Mesodermal cell (in vitro differentiated cells): ENCODE data around the gene TES.

ENCODE experiments used
- H3K27ac ChIP-seq: 2 replicates; pipeline ENCODE4 v1.7.0; 2013; ENCODE audit warnings: mild to moderate bottlenecking, low read depth, low read length, moderate library complexity; ENCODE audit not compliant: severe bottlenecking
- H3K36me3 ChIP-seq: 2 replicates; pipeline ENCODE4 v1.7.1; 2013; ENCODE audit warnings: mild to moderate bottlenecking, low read length, moderate library complexity; ENCODE audit not compliant: control insufficient read depth, insufficient read depth
- H3K4me1 ChIP-seq: one replicate; pipeline ENCODE4 v1.7.1; 2013; ENCODE audit warnings: mild to moderate bottlenecking, low read length; ENCODE audit not compliant: insufficient read depth, control insufficient read depth, poor library complexity, severe bottlenecking
- H3K4me3 ChIP-seq: 2 replicates; pipeline ENCODE4 v1.7.0; 2013; ENCODE audit warnings: low read length, control low read depth, mild to moderate bottlenecking; ENCODE audit not compliant: insufficient read depth, poor library complexity, severe bottlenecking; ENCODE audit errors: extremely low read depth
- H3K9me3 ChIP-seq: 2 replicates; pipeline ENCODE4 v1.7.1; 2013; ENCODE audit warnings: mild to moderate bottlenecking, low read length, moderate library complexity; ENCODE audit not compliant: control insufficient read depth
- WGBS, 2 experiments: methylation state at CpG; one replicate each; pipeline ENCODE4 v1.1.5; 2013; ENCODE audit warnings: missing lambda C conversion rate in 2 of 2; ENCODE audit not compliant: insufficient coverage in 2 of 2; 5-methylcytosine and 5-hydroxymethylcytosine counted together

The TES gene

GRCh38 chr7:116219834-116220233 is 9.5 kb downstream of the TES start:
- whole genome bisulfite sequencing, 2 experiments = 100% methylated on average over 1 of the region's 4 CpGs; no CpG with 5 or more reads in 1 of the 2 experiments
- H3K4me3 ChIP-seq = no peak overlapping the region
- H3K4me1 ChIP-seq = peaks cover 32% of the 10 kb centered on the region
- H3K27ac ChIP-seq = no peak overlapping the region
- no peaks in the 10 kb centered on the region for H3K36me3 ChIP-seq
- H3K9me3 ChIP-seq = no peaks in the 10 kb centered on the region

DNA sequence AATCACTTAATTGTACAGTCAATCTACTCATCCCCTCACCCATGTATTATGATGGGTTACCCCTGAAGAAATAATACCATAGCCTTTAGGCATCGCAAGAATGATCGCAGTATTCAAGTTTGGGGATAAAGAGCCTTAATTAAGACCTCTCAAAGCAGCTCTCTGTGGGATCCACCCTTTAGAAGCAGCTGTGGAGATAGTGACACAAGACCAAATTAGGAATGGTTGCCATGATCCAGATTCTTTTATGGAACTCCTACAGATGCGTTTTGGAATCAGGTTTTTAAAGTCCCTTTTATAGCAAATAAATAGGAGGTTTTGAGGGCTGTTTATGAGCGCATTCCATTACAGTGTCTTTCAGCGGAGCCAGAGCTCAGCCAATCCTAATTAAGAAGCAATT is 12.2 kb downstream of the TES start:
- no peak overlapping the region for H3K27ac ChIP-seq
- H3K9me3 ChIP-seq = no peaks in the 10 kb centered on the region
- H3K36me3 ChIP-seq = no peaks in the 10 kb centered on the region
- H3K4me3 ChIP-seq = no peak overlapping the region
- WGBS, 2 experiments = 100% methylated on average over 1 to 2 of the region's 5 CpGs
- peaks cover 11% of the 10 kb centered on the region for H3K4me1 ChIP-seq

GRCh38 chr7:116223588-116223987 is 13.2 kb downstream of the TES start:
- Histone ChIP-seq H3K4me3 (no peak overlapping the region), H3K27ac (no peak overlapping the region), H3K36me3 (no peaks in the 10 kb centered on the region), H3K9me3 (no peaks in the 10 kb centered on the region), H3K4me1 (peaks cover 4% of the 10 kb centered on the region)
- no CpG with 5 or more reads among the region's 1 CpG for WGBS, 2 experiments

DNA sequence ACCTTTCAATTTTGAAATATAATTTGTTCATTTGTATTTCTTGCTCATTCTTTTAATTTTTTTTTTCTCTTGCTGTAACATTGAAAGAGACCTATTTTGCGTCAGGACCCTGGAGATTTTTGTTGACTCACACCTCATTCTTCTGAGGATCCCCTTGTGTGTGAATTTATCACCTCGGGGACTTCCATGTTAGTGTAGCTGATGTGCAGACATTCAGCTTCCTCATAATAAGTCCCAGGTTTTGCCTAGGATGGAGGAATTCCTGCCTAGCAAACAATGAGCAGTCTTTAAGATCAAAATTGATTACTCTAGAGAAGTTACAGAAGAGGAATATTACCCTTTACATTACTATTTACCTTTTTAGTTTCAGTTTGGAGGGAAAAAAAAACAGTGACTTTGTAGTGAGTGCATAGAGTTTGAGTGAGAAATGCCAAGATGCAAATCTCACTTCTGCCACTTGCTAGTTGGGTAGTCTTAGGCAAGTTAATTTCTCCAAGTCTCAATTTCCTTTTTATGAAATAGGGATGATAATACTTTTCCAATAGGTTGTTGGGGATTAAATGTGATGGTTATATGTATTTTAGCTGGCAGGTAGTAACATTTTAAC is 14.3 kb downstream of the TES start:
- Histone ChIP-seq H3K9me3 (no peaks in the 10 kb centered on the region), H3K36me3 (no peaks in the 10 kb centered on the region), H3K27ac (no peak overlapping the region), H3K4me3 (no peak overlapping the region), H3K4me1 (peaks cover 4% of the 10 kb centered on the region)
- WGBS, 2 experiments = 67% methylated on average over 1 of the region's 2 CpGs; no CpG with 5 or more reads in 1 of the 2 experiments

GRCh38 chr7:116225860-116226259 is 15.5 kb downstream of the TES start:
- no peaks in the 10 kb centered on the region for H3K9me3 ChIP-seq
- H3K27ac ChIP-seq = no peak overlapping the region
- no peak overlapping the region for H3K4me3 ChIP-seq
- H3K36me3 ChIP-seq = no peaks in the 10 kb centered on the region
- peaks cover 6% of the 10 kb centered on the region for H3K4me1 ChIP-seq

GRCh38 chr7:116226664-116227063 is 16.3 kb downstream of the TES start:
- Histone ChIP-seq H3K27ac (no peak overlapping the region), H3K4me3 (no peak overlapping the region), H3K36me3 (no peaks in the 10 kb centered on the region), H3K4me1 (peaks cover 8% of the 10 kb centered on the region), H3K9me3 (no peaks in the 10 kb centered on the region)
- 95 to 100% methylated on average over 2 of the region's 2 CpGs for WGBS, 2 experiments

DNA sequence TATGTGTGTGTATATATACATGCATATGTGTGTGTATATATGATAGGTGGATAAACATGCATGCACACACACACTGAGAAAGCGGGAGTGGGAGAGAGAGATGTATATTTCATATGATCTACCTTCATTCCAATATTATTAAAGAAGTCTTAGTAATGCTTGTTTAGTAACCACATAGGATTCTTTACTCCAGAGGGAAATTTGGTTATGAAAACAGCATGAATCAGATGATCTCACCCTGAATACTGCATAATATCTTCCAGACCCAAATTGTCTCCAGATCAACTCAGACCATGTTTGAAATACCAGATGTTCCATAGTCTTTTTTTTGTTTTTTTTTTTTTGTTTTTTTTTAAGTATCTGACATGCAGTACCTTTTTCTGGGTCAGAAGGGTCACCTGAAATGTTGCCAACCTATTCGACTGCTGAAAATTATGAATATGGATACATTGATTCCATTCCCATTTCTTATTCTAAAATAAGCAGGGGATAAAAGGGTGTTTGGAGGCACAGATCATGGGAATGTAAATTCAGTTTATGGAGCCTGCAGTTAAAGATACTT is 17.4 kb downstream of the TES start:
- no peak overlapping the region for H3K27ac ChIP-seq
- no peaks in the 10 kb centered on the region for H3K9me3 ChIP-seq
- H3K4me1 ChIP-seq = peaks cover 8% of the 10 kb centered on the region
- no CpG with 5 or more reads among the region's 2 CpGs for WGBS, 2 experiments
- no peaks in the 10 kb centered on the region for H3K36me3 ChIP-seq
- no peak overlapping the region for H3K4me3 ChIP-seq

DNA sequence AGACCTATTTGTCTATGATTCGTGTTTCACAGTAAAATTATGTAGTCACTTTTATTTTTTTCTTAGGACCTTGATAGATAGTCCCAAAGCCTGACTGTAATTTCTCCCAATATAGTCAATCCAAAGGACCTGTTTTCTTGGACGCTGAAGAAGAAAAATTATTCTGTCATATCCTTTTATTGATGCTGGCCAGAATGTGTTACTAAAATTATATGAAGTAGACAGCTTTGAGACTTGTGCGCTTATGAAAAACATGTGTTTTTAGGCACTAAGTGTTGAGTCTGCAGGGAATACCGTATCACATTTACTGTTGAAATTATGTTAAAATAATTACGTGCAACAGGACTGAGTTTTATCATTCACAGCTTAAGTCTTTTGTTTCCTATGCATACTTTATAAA is 17.9 kb downstream of the TES start:
- Histone ChIP-seq H3K9me3 (no peaks in the 10 kb centered on the region), H3K36me3 (no peaks in the 10 kb centered on the region), H3K4me1 (peaks cover 8% of the 10 kb centered on the region), H3K27ac (no peak overlapping the region), H3K4me3 (no peak overlapping the region)
- 95 to 100% methylated on average over 2 of the region's 5 CpGs for WGBS, 2 experiments

DNA sequence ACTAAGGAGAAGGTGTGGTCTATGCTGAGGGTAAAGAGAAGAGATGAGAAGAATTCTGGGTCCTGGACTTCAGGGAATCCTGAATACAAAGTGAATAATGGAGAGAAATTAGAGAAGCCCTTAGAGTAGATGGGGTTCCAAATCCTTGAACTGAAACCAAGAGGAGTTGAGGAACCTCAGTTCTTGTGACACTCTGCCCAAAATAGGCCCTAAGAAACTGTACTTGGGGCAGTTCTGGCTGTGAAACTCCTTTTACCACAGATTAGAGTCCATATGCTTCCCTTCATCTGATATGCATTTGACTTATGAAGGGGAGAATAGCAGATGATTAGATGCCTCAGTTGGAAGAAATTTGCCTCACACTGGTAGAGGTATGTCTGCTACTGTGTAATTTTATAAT is 19.0 kb downstream of the TES start:
- Histone ChIP-seq H3K4me3 (no peak overlapping the region), H3K27ac (no peak overlapping the region), H3K4me1 (peaks cover 8% of the 10 kb centered on the region), H3K9me3 (no peaks in the 10 kb centered on the region), H3K36me3 (no peaks in the 10 kb centered on the region)

DNA sequence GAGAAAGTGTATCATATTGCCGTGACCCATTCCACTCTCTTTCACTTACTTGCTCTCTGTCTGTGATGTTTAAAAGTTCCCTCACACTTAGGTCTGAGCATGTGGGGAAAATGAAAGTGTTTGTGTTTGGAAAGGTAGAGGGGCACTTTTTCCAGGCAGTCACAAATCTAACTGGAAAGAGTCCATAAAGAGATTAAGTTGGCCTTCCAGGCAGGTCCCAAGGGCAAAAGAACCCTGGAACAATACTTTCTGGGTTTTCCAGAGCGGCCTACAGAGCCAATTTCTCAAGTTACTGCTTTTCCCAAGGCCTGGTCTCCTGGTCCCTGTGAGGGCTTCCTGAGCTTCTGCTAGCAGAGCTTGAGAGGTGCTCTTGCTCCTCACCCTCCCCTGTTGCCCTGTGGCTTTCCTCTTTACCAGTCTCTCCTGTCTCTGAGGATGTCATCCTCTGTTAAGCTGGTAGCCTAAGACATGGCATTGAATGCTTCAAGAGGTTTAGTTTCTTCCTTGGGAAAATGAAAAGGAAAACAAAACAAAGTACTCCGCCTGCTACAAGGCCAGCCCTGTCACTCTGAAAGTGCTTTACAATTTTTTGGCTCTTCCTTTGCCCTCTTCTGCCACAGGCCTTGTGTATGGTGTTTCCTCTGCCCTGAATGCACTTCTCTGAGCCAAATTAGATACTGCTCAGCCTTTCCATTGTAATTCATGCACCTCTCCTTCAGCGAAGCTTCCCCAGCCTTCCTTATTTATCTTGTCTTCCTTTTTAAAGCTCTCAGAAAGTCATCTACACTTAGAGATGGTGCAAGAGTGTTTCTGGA is 20.1 kb downstream of the TES start:
- Histone ChIP-seq H3K4me3 (no peak overlapping the region), H3K36me3 (no peaks in the 10 kb centered on the region), H3K9me3 (no peaks in the 10 kb centered on the region), H3K27ac (no peak overlapping the region), H3K4me1 (peaks cover 4% of the 10 kb centered on the region)
- WGBS, 2 experiments = 91 to 93% methylated on average over 2 to 3 of the region's 4 CpGs

DNA sequence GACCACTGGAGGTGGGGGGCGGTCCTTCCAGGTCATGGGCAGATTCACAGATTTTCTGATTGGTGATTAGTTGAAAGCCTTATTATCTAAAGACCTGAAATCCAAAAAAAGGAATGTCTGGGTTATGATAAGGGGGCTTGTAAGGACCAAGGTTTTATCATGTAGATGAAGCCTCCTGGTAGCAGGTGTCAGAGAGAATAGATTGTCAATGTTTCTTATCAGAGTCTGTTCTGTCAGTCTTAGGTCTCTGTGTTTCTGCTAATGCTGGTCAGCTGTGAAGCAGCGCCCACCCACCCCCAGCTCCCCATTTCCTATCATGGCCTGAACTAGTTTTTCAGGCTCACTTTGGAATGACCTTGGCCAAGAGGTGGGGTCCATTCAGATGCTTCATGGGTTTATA is 21.2 kb downstream of the TES start:
- WGBS, 2 experiments = no CpG with 5 or more reads among the region's 2 CpGs

More for the DNA sequence above, 21.2 kb downstream of the TES start:
- Histone ChIP-seq H3K27ac (no peak overlapping the region), H3K36me3 (no peaks in the 10 kb centered on the region), H3K4me3 (no peak overlapping the region), H3K4me1 (peaks cover 4% of the 10 kb centered on the region), H3K9me3 (no peaks in the 10 kb centered on the region)
